K562 (cell line): ENCODE results near the gene SLC4A3. TPM values are rescaled to one million over a fixed set of nuclear protein-coding genes. Genes with fewer than 3 reads are reported as not detected.

ENCODE experiments used
- ATAC-seq: fragments of 200-7000 bp; cut with Tn5 transposase; 3 replicates; pipeline ENCODE4 v1.9.1; 2020; ENCODE audit warnings: moderate library complexity
- BruUV-seq: library from RNA; stranded (reverse); fragments of 400-500 nt; replicated peaks from 2 replicates; lab custom pipeline; 2021; lab: Mats Ljungman, UMichigan
- CTCF ChIA-PET: fragments of 300-600 bp; formaldehyde crosslinking; extraction: SDS; loops from one replicate; lab custom pipeline; 2021; ENCODE audit warnings: low intra/inter-chr PET ratio; lab: Yijun Ruan, JAX
- POLR2A ChIA-PET: fragments of 300-600, 350-650 bp; sonication (Branson Sonifier 250); formaldehyde crosslinking; extraction: SDS; loops from one replicate; lab custom pipeline; 2021; ENCODE audit warnings: antibody characterized with exemption, inconsistent platforms; lab: Yijun Ruan, JAX
- DNase-seq, 4 experiments: peaks; one replicate each; pipeline versions ENCODE4 v3.0.0 to v3.0.0-alpha.2; 2011 to 2018; ENCODE audit warnings: low spot score in 3 of 4, mixed read lengths in 3 of 4; ENCODE audit errors: extremely low read depth in 1 of 4
- FAIRE-seq: peaks from 2 replicates; lab custom pipeline; 2011; peaks lifted over from hg19 to GRCh38; lab: Jason Lieb, UNC
- H2AFZ ChIP-seq: 2 replicates; pipeline ENCODE4 v1.6.0; 2011; ENCODE audit warnings: low read depth, low read length, control low read depth, inconsistent platforms
- H3K27ac ChIP-seq: fragments of 200-600 bp; 3 replicates; pipeline ENCODE4 v1.8.0; 2011; ENCODE audit warnings: low read depth, mild to moderate bottlenecking, control low read depth, inconsistent platforms, low read length, moderate library complexity, mixed read lengths; ENCODE audit errors: extremely low read depth
- H3K27me3 ChIP-seq, 2 experiments: fragments of 300-600 bp in 1 of 2; 2 replicates in 1 of 2; 3 replicates in 1 of 2; pipeline versions ENCODE4 v1.6.0 to v1.8.0; 2011; ENCODE audit warnings: inconsistent platforms in 2 of 2, low read length in 2 of 2, mild to moderate bottlenecking in 1 of 2, mixed read lengths in 1 of 2, moderate library complexity in 1 of 2; ENCODE audit not compliant: control insufficient read depth in 2 of 2, insufficient read depth in 2 of 2
- H3K36me3 ChIP-seq: fragments of 300-600 bp; 3 replicates; pipeline ENCODE4 v1.8.0; 2011; ENCODE audit warnings: mild to moderate bottlenecking, low read length, inconsistent platforms; ENCODE audit not compliant: control insufficient read depth, insufficient read depth
- H3K4me1 ChIP-seq, 2 experiments: fragments of 200-600 bp in 1 of 2; replicated peaks in 1 of 2; 2 replicates in 1 of 2; 3 replicates in 1 of 2; pipeline versions ENCODE4 v1.5.1 to v1.8.0; 2011; ENCODE audit warnings: inconsistent platforms in 2 of 2, low read length in 2 of 2, mild to moderate bottlenecking in 1 of 2, mixed read lengths in 1 of 2, moderate library complexity in 1 of 2; ENCODE audit not compliant: control insufficient read depth in 2 of 2, insufficient read depth in 2 of 2
- H3K4me2 ChIP-seq: 2 replicates; pipeline ENCODE4 v1.6.1; 2011; ENCODE audit warnings: low read length, control low read depth, inconsistent platforms, mixed read lengths; ENCODE audit not compliant: insufficient read depth
- H3K4me3 ChIP-seq: fragments of 200-600 bp; sonication (generic), shearing (Covaris generic); 2 replicates; pipeline ENCODE4 v1.5.1; 2016; ENCODE audit warnings: control low read depth, inconsistent platforms
- H3K79me2 ChIP-seq: fragments of 200-600 bp; 3 replicates; pipeline ENCODE4 v1.8.0; 2011; ENCODE audit warnings: low read length, inconsistent platforms; ENCODE audit not compliant: control insufficient read depth, insufficient read depth
- H3K9ac ChIP-seq, 2 experiments: 2 replicates each; pipeline versions ENCODE4 v1.6.0 to v1.6.1; 2011; ENCODE audit warnings: low read depth in 2 of 2, low read length in 2 of 2, control low read depth in 1 of 2, inconsistent platforms in 1 of 2, mild to moderate bottlenecking in 1 of 2, mixed read lengths in 1 of 2; ENCODE audit not compliant: insufficient read depth in 1 of 2
- H3K9me1 ChIP-seq: one replicate; pipeline ENCODE4 v1.6.0; 2011; ENCODE audit warnings: inconsistent platforms, mild to moderate bottlenecking, low read length, moderate library complexity; ENCODE audit not compliant: control insufficient read depth, insufficient read depth
- H3K9me3 ChIP-seq: replicated peaks from 2 replicates; pipeline ENCODE4 v1.5.1; 2011; ENCODE audit warnings: low read depth, low read length, inconsistent platforms; ENCODE audit not compliant: control insufficient read depth, insufficient read depth
- H4K20me1 ChIP-seq: replicated peaks from 2 replicates; pipeline ENCODE4 v1.6.1; 2011; ENCODE audit warnings: low read length, inconsistent platforms, mixed read lengths; ENCODE audit not compliant: control insufficient read depth, insufficient read depth
- CBFA2T3 ChIP-seq: fragments of 450-650 bp; IDR thresholded peaks from 2 replicates; pipeline ENCODE4 v1.6.1; 2017
- CREM ChIP-seq: IDR thresholded peaks from 2 replicates; pipeline ENCODE4 v1.6.1; 2014; ENCODE audit warnings: antibody characterized with exemption, low read depth
- CTCF ChIP-seq, 3 experiments: IDR thresholded peaks in 2 of 3; conservative IDR thresholded peaks in 1 of 3; 2 replicates each; pipeline ENCODE4 v1.5.1; 2011 to 2012; ENCODE audit warnings: low read length in 3 of 3, mild to moderate bottlenecking in 3 of 3, control low read depth in 2 of 3, improper control_type of control experiment in 1 of 3, inconsistent platforms in 1 of 3, low read depth in 1 of 3, mixed read lengths in 1 of 3, moderate library complexity in 1 of 3; ENCODE audit not compliant: insufficient read depth in 2 of 3
- KDM4B ChIP-seq, 2 experiments: fragments of 450-650 bp in 1 of 2; sonication (generic) in 1 of 2; IDR thresholded peaks; 2 replicates each; pipeline ENCODE4 v1.6.1; 2016 to 2017; ENCODE audit warnings: borderline replicate concordance in 2 of 2, antibody characterized with exemption in 1 of 2, low read depth in 1 of 2, mild to moderate bottlenecking in 1 of 2
- KLF10 ChIP-seq: fragments of 250-450 bp; sonication (Bioruptor Pico); IDR thresholded peaks from 2 replicates; pipeline ENCODE4 v1.6.1; 2021; ENCODE audit warnings: matching md5 sums
- MCM7 ChIP-seq, 2 experiments: fragments of 450-650 bp; IDR thresholded peaks; 2 replicates each; pipeline ENCODE4 v1.6.1; 2016 to 2018
- NFIC ChIP-seq: fragments of 450-650 bp; IDR thresholded peaks from 2 replicates; pipeline ENCODE4 v1.6.1; 2017; ENCODE audit warnings: mild to moderate bottlenecking, inconsistent platforms
- PHF20 ChIP-seq: fragments of 450-650 bp; IDR thresholded peaks from 2 replicates; pipeline ENCODE4 v1.6.1; 2018; ENCODE audit not compliant: partially characterized antibody
- SIRT6 ChIP-seq: IDR thresholded peaks from one replicate; pipeline ENCODE4 v1.6.1; 2012; ENCODE audit warnings: low read depth, mild to moderate bottlenecking, control low read depth, inconsistent platforms, low read length, moderate library complexity
- SRSF1 ChIP-seq: fragments of 200-400 bp; formaldehyde crosslinking; IDR thresholded peaks from 2 replicates; pipeline ENCODE4 v1.6.1; 2017; ENCODE audit warnings: mild to moderate bottlenecking, low read depth, low read length, moderate library complexity
- STAT5A ChIP-seq: IDR thresholded peaks from 2 replicates; pipeline ENCODE4 v1.6.1; 2012; ENCODE audit warnings: low read length, inconsistent platforms, borderline replicate concordance
- YBX1 ChIP-seq: fragments of 450-650 bp; IDR thresholded peaks from 2 replicates; pipeline ENCODE4 v1.7.1; 2016; ENCODE audit warnings: mild to moderate bottlenecking
- ZNF586 ChIP-seq: fragments of 450-650 bp; formaldehyde crosslinking; conservative IDR thresholded peaks from 2 replicates; pipeline ENCODE4 v1.4.0; 2020; ENCODE audit warnings: mild to moderate bottlenecking, moderate library complexity
- WGBS: fragments of 100-300 bp; shearing (Covaris generic); methylation state at CpG from one replicate; pipeline ENCODE4 v1.1.6; 2016; ENCODE audit warnings: low coverage, mixed read lengths; ENCODE audit not compliant: insufficient coverage; ENCODE audit errors: missing lambda C conversion rate; 5-methylcytosine and 5-hydroxymethylcytosine counted together
- in situ Hi-C: fragments of 300-500 bp; cut with MboI; formaldehyde crosslinking; loops from 4 replicates; pipeline ENCODE4 v1.15.0; 2018; ENCODE audit warnings: inconsistent platforms, mixed read lengths
- intact Hi-C: fragments of 100-400 bp; cut with micrococcal nuclease; formaldehyde crosslinking; loops from 2 replicates; pipeline ENCODE4 v1.14.2; 2022
- polyA plus RNA-seq, 8 experiments: library from polyadenylated mRNA; depleted of rRNA in 4 of 8; stranded (reverse) in 5 of 8; unstranded in 3 of 8; fragments of >200 nt; fragmentation: Nextera tagmentation in 2 of 8; fragmentation: Illumina TruSeq in 1 of 8; extraction: Ambion mirVana in 2 of 8; extraction: Trizol in 1 of 8; gene quantifications; 2 replicates each; pipeline versions ENCODE4 v1.2.1 to v1.2.3, GENCODE V29; 2011 to 2014; ENCODE audit warnings: inconsistent platforms in 1 of 8, missing spikeins in 1 of 8
- total RNA-seq, 7 experiments: library from RNA; depleted of rRNA in 6 of 7; stranded (reverse); fragments of >200 nt in 6 of 7; fragmentation: Illumina TruSeq in 2 of 7; extraction: Trizol in 2 of 7; gene quantifications; 2 replicates each; pipeline versions ENCODE4 v1.2.1 to v1.2.3, GENCODE V29; 2011 to 2021; ENCODE audit warnings: low replicate concordance in 1 of 7

The SLC4A3 gene
- total and polyA plus RNA-seq, 9 of the 15 experiments (the other 6 are each of a cell fraction or from before 2014, with no cell fraction given), result 0.04 to 0.31 (median 0.16) TPM; not detected in 5

DNA sequence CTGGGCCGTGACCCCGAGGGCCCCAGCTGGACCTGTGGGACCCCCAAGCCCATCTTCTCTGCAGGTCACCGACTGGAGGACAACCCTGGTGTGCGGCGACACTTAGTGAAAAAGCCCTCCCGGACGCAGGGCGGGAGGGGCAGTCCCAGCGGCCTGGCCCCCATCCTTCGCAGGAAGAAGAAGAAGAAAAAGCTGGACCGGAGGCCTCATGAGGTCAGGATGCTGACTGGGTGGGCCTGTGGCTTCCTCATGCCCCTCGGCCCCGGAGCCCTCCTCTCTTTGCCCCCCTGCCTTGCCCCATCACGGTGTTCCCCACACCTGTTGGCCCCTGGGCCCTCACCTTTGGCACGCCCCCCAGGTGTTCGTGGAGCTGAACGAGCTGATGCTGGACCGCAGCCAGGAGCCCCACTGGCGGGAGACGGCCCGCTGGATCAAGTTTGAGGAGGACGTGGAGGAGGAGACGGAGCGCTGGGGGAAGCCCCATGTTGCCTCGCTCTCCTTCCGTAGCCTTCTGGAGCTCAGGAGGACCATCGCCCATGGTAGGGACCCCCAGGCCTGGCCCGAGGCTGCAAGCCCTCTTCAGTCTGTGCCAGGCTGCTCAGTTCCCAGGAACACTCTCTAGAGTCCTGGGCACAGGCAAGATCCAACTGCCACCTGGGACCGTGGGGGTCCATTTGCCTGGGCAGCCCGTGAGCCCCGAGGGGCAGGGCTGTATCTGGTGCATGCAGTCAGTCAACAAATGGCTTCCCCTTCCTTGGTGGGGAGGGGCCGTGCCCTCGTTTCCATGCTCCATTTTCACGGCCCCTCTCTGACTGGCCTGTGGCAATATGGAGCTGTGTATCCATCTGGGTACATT is 4.7 kb downstream of the SLC4A3 start:
- no peaks in the 10 kb centered on the region for H3K9me3 ChIP-seq
- FAIRE-seq (no peak), ATAC-seq (no peak), DNase-seq (no peak)
- H3K27ac ChIP-seq, result no peak overlapping the region
- H4K20me1 ChIP-seq, result 0 out of 2 replicates have a peak, but pooled peaks cover 3% of the 10 kb centered on the region
- H3K79me2 ChIP-seq, result no peaks in the 10 kb centered on the region
- H3K4me3 ChIP-seq, result no peak overlapping the region
- H3K36me3 ChIP-seq, result no peaks in the 10 kb centered on the region
- POLR2A ChIA-PET, result interaction anchor here (0.6 kb wide), 1 partner anchor 11 kb away, joined by 3 read pairs; no protein-coding TSS in a partner anchor
- CTCF ChIA-PET, result no interaction called here
- H3K9ac ChIP-seq, result no peak overlapping the region
- peak; percentile 49 for TF ChIP-seq NFIC
- no peak for TF ChIP-seq KLF10 (CRISPR knock-in tag)
- H3K4me2 ChIP-seq, result no peak overlapping the region
- H3K9me1 ChIP-seq, result no peaks in the 10 kb centered on the region
- H2AFZ ChIP-seq, result no peak overlapping the region
- BruUV-seq, result no TSS peak
- intact Hi-C loops (loop anchor here (5.0 kb wide), 1 partner anchor 95 kb away; no protein-coding TSS in a partner anchor), in situ Hi-C loops (no loop called here)
- WGBS, result 16% methylated on average over 23 of the region's 34 CpGs
- peaks cover 0 to 58% of the 10 kb centered on the region in 2 experiments; a peak in 2 of 5 replicates for H3K4me1 ChIP-seq
- H3K27me3 ChIP-seq, result peaks cover 2 to 21% of the 10 kb centered on the region in 2 experiments; a peak in 3 of 5 replicates

DNA sequence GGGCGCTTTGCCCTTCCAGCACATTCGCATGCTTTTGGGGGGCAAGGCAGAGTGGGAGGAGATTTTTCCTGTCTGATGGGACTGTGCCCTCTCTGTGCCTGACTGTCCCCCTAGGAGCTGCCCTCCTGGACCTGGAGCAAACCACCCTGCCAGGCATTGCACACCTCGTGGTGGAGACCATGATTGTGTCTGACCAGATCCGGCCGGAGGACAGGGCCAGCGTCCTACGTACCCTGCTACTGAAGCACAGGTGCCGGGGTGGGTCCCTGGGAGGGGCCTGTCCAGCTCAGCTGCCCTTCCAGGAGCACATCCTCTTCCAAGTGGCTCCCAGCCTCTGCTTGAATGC is 5.3 kb downstream of the SLC4A3 start:
- ChIA-PET CTCF (no interaction called here), POLR2A (no interaction called here)
- no peak for FAIRE-seq
- intact Hi-C loops, result loop anchor here (5.0 kb wide), 1 partner anchor 95 kb away; no protein-coding TSS in a partner anchor
- H3K9me1 ChIP-seq, result no peaks in the 10 kb centered on the region
- peaks cover 0 to 57% of the 10 kb centered on the region in 2 experiments; a peak in 2 of 5 replicates for H3K4me1 ChIP-seq
- no TSS peak for BruUV-seq
- no peak overlapping the region for H3K27ac ChIP-seq
- H3K4me3 ChIP-seq, result no peak overlapping the region
- 39% methylated on average over 2 of the region's 8 CpGs for WGBS
- no peaks in the 10 kb centered on the region for H3K9me3 ChIP-seq
- H3K79me2 ChIP-seq, result no peaks in the 10 kb centered on the region
- H3K9ac ChIP-seq, result no peak overlapping the region; a peak in 1 of 4 replicates
- H3K36me3 ChIP-seq, result no peaks in the 10 kb centered on the region
- DNase-seq, result no peak
- in situ Hi-C loops, result no loop called here
- no peak for ATAC-seq
- H2AFZ ChIP-seq, result no peak overlapping the region
- H3K4me2 ChIP-seq, result no peak overlapping the region
- H4K20me1 ChIP-seq, result 0 out of 2 replicates have a peak, but pooled peaks cover 3% of the 10 kb centered on the region
- peaks cover 2 to 26% of the 10 kb centered on the region in 2 experiments; a peak in 3 of 5 replicates for H3K27me3 ChIP-seq
- TF ChIP-seq STAT5A, result no peak
- TF ChIP-seq MCM7 (IDR thresholded peaks at IDR 0.05), result no peak
- TF ChIP-seq CTCF (IDR thresholded peaks at IDR 0.05 in 2 of 3, conservative IDR thresholded peaks at IDR 0.05 in 1 of 3; ENCODE audit: insufficient read depth in 2 of 3, low read depth in 1 of 3, low read length in 3 of 3), result no peak
- TF ChIP-seq PHF20, result no peak
- TF ChIP-seq YBX1, result no peak
- TF ChIP-seq KDM4B (IDR thresholded peaks at IDR 0.05; ENCODE audit: borderline replicate concordance in 2 of 2, low read depth in 1 of 2), result no peak
- TF ChIP-seq SRSF1, result no peak
- TF ChIP-seq CBFA2T3, result no peak
- no peak for TF ChIP-seq SIRT6
- no peak for TF ChIP-seq ZNF586 (CRISPR knock-in tag)
- no peak for TF ChIP-seq CREM
